ENCODE data around the gene STXBP5. TPM values are rescaled to one million over a fixed set of nuclear protein-coding genes. Genes with fewer than 3 reads are reported as not detected.

The STXBP5 gene
- total RNA-seq, 2 donors from 2014 or later, result 25.9 to 30.3 TPM

DNA sequence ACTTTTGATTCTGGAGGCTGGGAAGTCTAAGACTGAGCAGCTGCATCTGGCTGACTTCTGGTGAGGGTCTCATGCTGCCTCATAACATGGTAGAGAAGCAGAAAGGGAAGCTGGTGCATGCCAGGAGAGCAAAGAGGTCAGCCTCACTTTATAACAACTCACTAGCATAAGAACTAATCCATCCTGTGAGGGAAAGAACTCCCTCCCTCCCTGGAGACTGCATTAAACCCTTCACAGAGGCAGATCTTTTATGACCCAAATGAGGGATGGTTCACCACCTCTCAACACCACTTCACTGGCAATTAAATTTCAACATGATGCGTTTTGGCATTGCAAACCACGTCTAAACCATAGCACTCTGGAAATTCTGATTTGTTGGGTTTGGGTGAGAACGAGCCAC, 33.9 kb downstream of the STXBP5 start:
- Histone ChIP-seq H3K4me3 (no peak overlapping the region), H3K27me3 (no peaks in the 10 kb centered on the region), H3K4me1 (peaks cover 7% of the 10 kb centered on the region), H3K9me3 (no peaks in the 10 kb centered on the region), H3K27ac (no peak overlapping the region), H3K36me3 (replicated peaks in 1 of 2; ENCODE audit: insufficient read depth in 1 of 2, low read depth in 2 of 2) (peaks cover 0 to 5% of the 10 kb centered on the region in 2 donors)
- ATAC-seq, result no peak
- TF ChIP-seq POLR2A (IDR thresholded peaks at IDR 0.05), result no peak
- TF ChIP-seq, protein P1, sequence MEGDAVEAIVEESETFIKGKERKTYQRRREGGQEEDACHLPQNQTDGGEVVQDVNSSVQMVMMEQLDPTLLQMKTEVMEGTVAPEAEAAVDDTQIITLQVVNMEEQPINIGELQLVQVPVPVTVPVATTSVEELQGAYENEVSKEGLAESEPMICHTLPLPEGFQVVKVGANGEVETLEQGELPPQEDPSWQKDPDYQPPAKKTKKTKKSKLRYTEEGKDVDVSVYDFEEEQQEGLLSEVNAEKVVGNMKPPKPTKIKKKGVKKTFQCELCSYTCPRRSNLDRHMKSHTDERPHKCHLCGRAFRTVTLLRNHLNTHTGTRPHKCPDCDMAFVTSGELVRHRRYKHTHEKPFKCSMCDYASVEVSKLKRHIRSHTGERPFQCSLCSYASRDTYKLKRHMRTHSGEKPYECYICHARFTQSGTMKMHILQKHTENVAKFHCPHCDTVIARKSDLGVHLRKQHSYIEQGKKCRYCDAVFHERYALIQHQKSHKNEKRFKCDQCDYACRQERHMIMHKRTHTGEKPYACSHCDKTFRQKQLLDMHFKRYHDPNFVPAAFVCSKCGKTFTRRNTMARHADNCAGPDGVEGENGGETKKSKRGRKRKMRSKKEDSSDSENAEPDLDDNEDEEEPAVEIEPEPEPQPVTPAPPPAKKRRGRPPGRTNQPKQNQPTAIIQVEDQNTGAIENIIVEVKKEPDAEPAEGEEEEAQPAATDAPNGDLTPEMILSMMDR (IDR thresholded peaks at IDR 0.05), result no peak
- intact Hi-C loops (cut with DNase I), result no loop called here
- no peak for DNase-seq
- WGBS, 2 donors, result 93 to 96% methylated on average over 3 of the region's 3 CpGs

DNA sequence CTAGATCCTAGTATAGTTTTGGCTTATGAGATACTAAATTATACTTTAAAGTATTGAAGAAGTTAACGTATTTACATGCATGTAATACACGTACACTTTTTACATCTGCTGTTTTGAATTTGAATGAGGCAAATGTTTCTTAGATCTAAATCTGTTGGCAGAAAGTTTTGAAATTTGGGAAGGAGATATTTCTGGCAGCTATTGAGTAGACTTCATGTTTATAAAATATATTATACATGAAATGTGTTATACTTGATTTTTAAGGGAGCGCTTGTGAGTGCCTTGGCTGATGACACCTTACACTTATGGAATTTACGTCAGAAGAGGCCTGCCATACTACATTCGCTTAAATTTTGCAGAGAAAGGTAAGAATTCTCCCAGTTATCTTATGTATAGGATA, 34.7 kb downstream of the STXBP5 start:
- TF ChIP-seq, protein P1 (IDR thresholded peaks at IDR 0.05), result no peak
- TF ChIP-seq POLR2A (IDR thresholded peaks at IDR 0.05), result no peak
- DNase-seq (no peak), ATAC-seq (no peak)
- Histone ChIP-seq H3K4me3 (no peak overlapping the region), H3K27me3 (no peaks in the 10 kb centered on the region), H3K9me3 (no peaks in the 10 kb centered on the region), H3K4me1 (peaks cover 7% of the 10 kb centered on the region), H3K27ac (no peak overlapping the region), H3K36me3 (replicated peaks in 1 of 2; ENCODE audit: insufficient read depth in 1 of 2, low read depth in 2 of 2) (peaks cover 0 to 5% of the 10 kb centered on the region in 2 donors)
- intact Hi-C loops (cut with DNase I), result no loop called here
- WGBS, 2 donors, result 93 to 98% methylated on average over 5 of the region's 5 CpGs

DNA sequence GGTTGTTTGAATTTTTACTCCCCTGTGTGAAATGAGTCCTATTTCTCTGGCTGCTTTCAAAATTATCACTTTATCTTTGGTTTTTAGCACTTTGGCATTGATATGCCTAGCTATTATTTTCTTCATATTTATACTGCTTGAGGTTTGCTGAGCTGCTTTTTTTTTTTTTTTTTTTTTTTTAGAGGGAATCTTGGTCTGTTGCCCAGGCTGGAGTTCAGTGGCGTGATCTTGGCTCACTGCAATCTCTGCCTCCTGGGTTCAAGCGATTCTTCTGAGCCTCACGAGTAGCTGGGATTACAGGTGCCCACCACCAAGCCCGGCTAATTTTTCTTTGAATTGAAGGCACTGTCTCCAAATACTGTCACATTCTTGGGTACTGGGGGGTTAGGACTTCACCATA, 40.6 kb downstream of the STXBP5 start:
- TF ChIP-seq POLR2A (IDR thresholded peaks at IDR 0.05), result no peak
- TF ChIP-seq, protein P1 (IDR thresholded peaks at IDR 0.05), result no peak
- intact Hi-C loops (cut with DNase I), result no loop called here
- WGBS, 2 donors, result 24 to 42% methylated on average over 4 of the region's 4 CpGs
- Histone ChIP-seq H3K36me3 (replicated peaks in 1 of 2; ENCODE audit: insufficient read depth in 1 of 2, low read depth in 2 of 2) (peaks cover 0 to 5% of the 10 kb centered on the region in 2 donors), H3K4me3 (no peak overlapping the region), H3K27me3 (no peaks in the 10 kb centered on the region), H3K4me1 (peaks cover 14% of the 10 kb centered on the region), H3K27ac (no peak overlapping the region), H3K9me3 (no peaks in the 10 kb centered on the region)
- DNase-seq (peak in 1 of 4 donors; percentile 10), ATAC-seq (no peak)

DNA sequence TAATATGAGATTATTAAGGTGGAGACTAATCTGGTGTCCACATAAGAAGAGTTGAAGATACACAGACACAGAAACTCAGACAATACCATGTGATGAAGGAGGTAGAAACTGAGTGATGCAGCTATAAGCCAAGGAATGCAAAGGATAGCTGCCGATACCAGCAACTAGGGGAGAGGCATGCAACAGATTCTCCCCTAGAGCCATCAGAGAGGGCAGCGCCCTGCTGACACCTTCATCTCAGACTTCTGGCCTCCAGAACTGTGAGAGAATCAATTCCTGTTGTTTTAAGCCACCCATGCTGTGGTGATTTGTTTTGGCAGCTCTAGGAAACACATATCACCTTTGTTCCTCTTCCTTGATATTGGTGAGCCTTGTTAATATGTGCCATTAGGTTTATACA, 41.5 kb downstream of the STXBP5 start:
- Histone ChIP-seq H3K9me3 (no peaks in the 10 kb centered on the region), H3K27ac (no peak overlapping the region), H3K4me3 (no peak overlapping the region), H3K36me3 (replicated peaks in 1 of 2; ENCODE audit: insufficient read depth in 1 of 2, low read depth in 2 of 2) (peaks cover 0 to 5% of the 10 kb centered on the region in 2 donors), H3K4me1 (peaks cover 14% of the 10 kb centered on the region), H3K27me3 (no peaks in the 10 kb centered on the region)
- TF ChIP-seq POLR2A (IDR thresholded peaks at IDR 0.05), result no peak
- TF ChIP-seq, protein P1 (IDR thresholded peaks at IDR 0.05), result no peak
- DNase-seq (no peak), ATAC-seq (no peak)
- intact Hi-C loops (cut with DNase I), result no loop called here
- 93 to 98% methylated on average over 2 of the region's 2 CpGs for WGBS, 2 donors

DNA sequence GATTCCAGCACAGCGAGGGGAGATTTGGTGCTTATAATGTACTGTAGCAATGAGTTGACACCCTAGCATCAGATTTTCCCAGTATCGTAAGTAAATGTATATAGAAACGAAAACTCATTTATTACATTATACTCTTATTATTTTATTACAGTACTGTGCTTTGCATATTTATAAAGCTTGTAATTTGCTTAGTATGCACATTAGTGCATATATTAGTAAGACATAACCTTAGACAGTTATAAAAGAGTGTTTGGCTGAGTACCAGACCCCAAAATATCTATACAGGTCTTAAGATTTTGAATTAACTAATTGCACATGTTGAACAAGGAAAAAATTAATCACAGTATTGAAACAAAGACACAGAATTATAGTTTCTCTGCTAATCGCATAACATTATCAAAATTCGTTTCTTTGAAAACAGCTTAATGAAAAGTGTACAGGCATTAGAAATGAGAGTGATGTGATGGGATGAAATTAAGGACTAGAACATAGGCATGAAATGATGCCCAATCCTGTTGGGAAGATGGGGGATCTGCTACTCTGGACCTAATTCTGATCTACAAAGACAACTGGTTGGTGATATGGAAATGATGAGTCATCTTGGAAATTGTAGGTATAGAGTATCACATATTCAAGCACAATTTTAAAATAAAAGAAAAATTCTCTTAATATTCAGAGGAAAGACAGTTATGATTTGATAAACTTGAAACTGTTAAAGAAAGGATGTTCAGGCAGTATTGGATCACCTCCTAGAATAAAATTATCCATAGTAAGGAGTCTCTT, 42.8 kb downstream of the STXBP5 start:
- H3K9me3 ChIP-seq, result no peaks in the 10 kb centered on the region
- DNase-seq (no peak), ATAC-seq (no peak)
- no peak overlapping the region for H3K4me3 ChIP-seq
- H3K27ac ChIP-seq, result no peak overlapping the region
- peaks cover 14% of the 10 kb centered on the region for H3K4me1 ChIP-seq
- H3K27me3 ChIP-seq, result no peaks in the 10 kb centered on the region
- TF ChIP-seq, protein P1 (IDR thresholded peaks at IDR 0.05), result no peak
- TF ChIP-seq POLR2A (IDR thresholded peaks at IDR 0.05), result no peak
- 96% methylated on average over 5 of the region's 5 CpGs for WGBS, 2 donors
- intact Hi-C loops (cut with DNase I), result no loop called here
- H3K36me3 ChIP-seq (replicated peaks in 1 of 2; ENCODE audit: insufficient read depth in 1 of 2, low read depth in 2 of 2), result peaks cover 4 to 9% of the 10 kb centered on the region in 2 donors

All from body of pancreas (tissue), 4 donors.